ENCODE measurements around the gene RHOT2.
A peak's percentile ranks its signal among the peaks of the same experiment; 100 is the strongest.
"Not testable (repeated sequence)": the region's sequence is repeated elsewhere in the genome, so short reads cannot be mapped to it uniquely, and the experiment has no call there.

The RHOT2 gene

GRCh38 chr16:683396-684070 is 15.6 kb downstream of the RHOT2 start:
- Histone ChIP-seq H3K9me3 (ENCODE audit: control insufficient read depth, insufficient read depth, low read length) (no peaks in the 10 kb centered on the region), H3K4me1 (ENCODE audit: control insufficient read depth, insufficient read depth, low read length) (peaks cover 5% of the 10 kb centered on the region), H3K36me3 (ENCODE audit: control insufficient read depth, insufficient read depth, low read length) (peaks cover 28% of the 10 kb centered on the region), H3K27me3 (ENCODE audit: control insufficient read depth, insufficient read depth, low read length) (no peaks in the 10 kb centered on the region), H3K4me3 (ENCODE audit: low read length) (peak overlapping the region; percentile 94), H3K27ac (ENCODE audit: low read length) (no peak overlapping the region)
- no peak for DNase-seq (ENCODE audit: low read depth, low spot score)
- WGBS (ENCODE audit: insufficient coverage, insufficient read length), result no CpG with 5 or more reads among the region's 57 CpGs

GRCh38 chr16:684071-684794 is 16.3 kb downstream of the RHOT2 start, which contains the start of gene JMJD8:
Gene JMJD8 (minus strand): TSS chr16:684334. CDS start chr16:684319, 15 bp downstream.
- peaks cover 3% of the 10 kb centered on the region; the same call in 1 of the 2 replicates for H3K4me1 ChIP-seq (ENCODE audit: control insufficient read depth, insufficient read depth, low read length)
- no CpG with 5 or more reads among the region's 91 CpGs for WGBS (ENCODE audit: insufficient coverage, insufficient read length)

GRCh38 chr16:684961-685696 is 17.2 kb downstream of the RHOT2 start:
- H3K4me3 ChIP-seq (ENCODE audit: low read length), result no peak overlapping the region
- peaks cover 32% of the 10 kb centered on the region for H3K36me3 ChIP-seq (ENCODE audit: control insufficient read depth, insufficient read depth, low read length)
- WGBS (ENCODE audit: insufficient coverage, insufficient read length), result no CpG with 5 or more reads among the region's 61 CpGs
- H3K4me1 ChIP-seq (ENCODE audit: control insufficient read depth, insufficient read depth, low read length), result peaks cover 8% of the 10 kb centered on the region
- no peaks in the 10 kb centered on the region for H3K9me3 ChIP-seq (ENCODE audit: control insufficient read depth, insufficient read depth, low read length)
- H3K27me3 ChIP-seq (ENCODE audit: control insufficient read depth, insufficient read depth, low read length), result no peaks in the 10 kb centered on the region
- H3K27ac ChIP-seq (ENCODE audit: low read length), result no peak overlapping the region
- no peak for DNase-seq (ENCODE audit: low read depth, low spot score)

More at GRCh38 chr16:684071-684794, 16.3 kb downstream of the RHOT2 start, which contains the start of gene JMJD8:
- Histone ChIP-seq H3K9me3 (ENCODE audit: control insufficient read depth, insufficient read depth, low read length) (no peaks in the 10 kb centered on the region), H3K27ac (ENCODE audit: low read length) (no peak within 1 kb of the TSS), H3K27me3 (ENCODE audit: control insufficient read depth, insufficient read depth, low read length) (no peaks in the 10 kb centered on the region), H3K36me3 (ENCODE audit: control insufficient read depth, insufficient read depth, low read length) (peaks cover 31% of the 10 kb centered on the region), H3K4me3 (ENCODE audit: low read length) (peak within 1 kb of the TSS; percentile 94)
- no peak for DNase-seq (ENCODE audit: low read depth, low spot score)

- peaks cover 8% of the 10 kb centered on the region for H3K4me1 ChIP-seq (ENCODE audit: control insufficient read depth, insufficient read depth, low read length)
- no CpG with 5 or more reads among the region's 10 CpGs for WGBS (ENCODE audit: insufficient coverage, insufficient read length)
Measured at GRCh38 chr16:685967-686366, 18.0 kb downstream of the RHOT2 start.

GRCh38 chr16:686459-687260 is 18.7 kb downstream of the RHOT2 start:
- peaks cover 6% of the 10 kb centered on the region for H3K4me1 ChIP-seq (ENCODE audit: control insufficient read depth, insufficient read depth, low read length)
- H3K27me3 ChIP-seq (ENCODE audit: control insufficient read depth, insufficient read depth, low read length), result no peaks in the 10 kb centered on the region
- no CpG with 5 or more reads among the region's 51 CpGs for whole genome bisulfite sequencing (ENCODE audit: insufficient coverage, insufficient read length)
- no peaks in the 10 kb centered on the region for H3K9me3 ChIP-seq (ENCODE audit: control insufficient read depth, insufficient read depth, low read length)
- no peak overlapping the region for H3K4me3 ChIP-seq (ENCODE audit: low read length)
- no peak for DNase-seq (ENCODE audit: low read depth, low spot score)
- no peak overlapping the region for H3K27ac ChIP-seq (ENCODE audit: low read length)
- H3K36me3 ChIP-seq (ENCODE audit: control insufficient read depth, insufficient read depth, low read length), result peaks cover 32% of the 10 kb centered on the region

More at GRCh38 chr16:685967-686366, 18.0 kb downstream of the RHOT2 start:
- no peaks in the 10 kb centered on the region for H3K27me3 ChIP-seq (ENCODE audit: control insufficient read depth, insufficient read depth, low read length)
- DNase-seq (ENCODE audit: low read depth, low spot score), result no peak
- no peaks in the 10 kb centered on the region for H3K9me3 ChIP-seq (ENCODE audit: control insufficient read depth, insufficient read depth, low read length)
- no peak overlapping the region for H3K4me3 ChIP-seq (ENCODE audit: low read length)
- H3K36me3 ChIP-seq (ENCODE audit: control insufficient read depth, insufficient read depth, low read length), result peaks cover 32% of the 10 kb centered on the region
- H3K27ac ChIP-seq (ENCODE audit: low read length), result no peak overlapping the region

GRCh38 chr16:687499-687898 is 19.6 kb downstream of the RHOT2 start:
- Histone ChIP-seq H3K4me1 (ENCODE audit: control insufficient read depth, insufficient read depth, low read length) (peaks cover 6% of the 10 kb centered on the region), H3K4me3 (ENCODE audit: low read length) (no peak overlapping the region), H3K36me3 (ENCODE audit: control insufficient read depth, insufficient read depth, low read length) (peaks cover 23% of the 10 kb centered on the region), H3K9me3 (ENCODE audit: control insufficient read depth, insufficient read depth, low read length) (no peaks in the 10 kb centered on the region), H3K27me3 (ENCODE audit: control insufficient read depth, insufficient read depth, low read length) (no peaks in the 10 kb centered on the region), H3K27ac (ENCODE audit: low read length) (no peak overlapping the region)
- no CpG with 5 or more reads among the region's 19 CpGs for WGBS (ENCODE audit: insufficient coverage, insufficient read length)
- DNase-seq (ENCODE audit: low read depth, low spot score), result no peak

- H3K4me3 ChIP-seq (ENCODE audit: low read length), result peak overlapping the region; percentile 85; the same call in 1 of the 2 replicates
- WGBS (ENCODE audit: insufficient coverage, insufficient read length), result no CpG with 5 or more reads among the region's 26 CpGs
- peaks cover 17% of the 10 kb centered on the region for H3K36me3 ChIP-seq (ENCODE audit: control insufficient read depth, insufficient read depth, low read length)
- H3K9me3 ChIP-seq (ENCODE audit: control insufficient read depth, insufficient read depth, low read length), result no peaks in the 10 kb centered on the region
- DNase-seq (ENCODE audit: low read depth, low spot score), result no peak
- no peak overlapping the region for H3K27ac ChIP-seq (ENCODE audit: low read length)
- no peaks in the 10 kb centered on the region for H3K27me3 ChIP-seq (ENCODE audit: control insufficient read depth, insufficient read depth, low read length)
- peaks cover 8% of the 10 kb centered on the region for H3K4me1 ChIP-seq (ENCODE audit: control insufficient read depth, insufficient read depth, low read length)
Measured at GRCh38 chr16:689175-689897, 21.4 kb downstream of the RHOT2 start.

GRCh38 chr16:691242-691641 is 23.3 kb downstream of the RHOT2 start:
- H3K4me3 ChIP-seq (ENCODE audit: low read length); H3K9me3 ChIP-seq (ENCODE audit: control insufficient read depth, insufficient read depth, low read length); H3K27ac ChIP-seq (ENCODE audit: low read length); DNase-seq (ENCODE audit: low read depth, low spot score); H3K27me3 ChIP-seq (ENCODE audit: control insufficient read depth, insufficient read depth, low read length): not testable (repeated sequence)
- H3K36me3 ChIP-seq (ENCODE audit: control insufficient read depth, insufficient read depth, low read length), result peaks cover 13% of the 10 kb centered on the region
- WGBS (ENCODE audit: insufficient coverage, insufficient read length), result no CpG with 5 or more reads among the region's 16 CpGs
- H3K4me1 ChIP-seq (ENCODE audit: control insufficient read depth, insufficient read depth, low read length), result peaks cover 11% of the 10 kb centered on the region

GRCh38 chr16:692356-693108 is 24.6 kb downstream of the RHOT2 start:
- Histone ChIP-seq H3K27ac (ENCODE audit: low read length) (no peak overlapping the region), H3K27me3 (ENCODE audit: control insufficient read depth, insufficient read depth, low read length) (peaks cover 2% of the 10 kb centered on the region; the same call in 1 of the 2 replicates), H3K4me3 (ENCODE audit: low read length) (no peak overlapping the region), H3K9me3 (ENCODE audit: control insufficient read depth, insufficient read depth, low read length) (no peaks in the 10 kb centered on the region), H3K36me3 (ENCODE audit: control insufficient read depth, insufficient read depth, low read length) (peaks cover 5% of the 10 kb centered on the region; the same call in 1 of the 2 replicates), H3K4me1 (ENCODE audit: control insufficient read depth, insufficient read depth, low read length) (peaks cover 11% of the 10 kb centered on the region)
- DNase-seq (ENCODE audit: low read depth, low spot score), result no peak
- WGBS (ENCODE audit: insufficient coverage, insufficient read length), result no CpG with 5 or more reads among the region's 10 CpGs

Data from iPS DF 6.9 (cell line).